GM12878 (cell line): ENCODE results near the gene HS1BP3. TPM values are rescaled to one million over a fixed set of nuclear protein-coding genes. Genes with fewer than 3 reads are reported as not detected.

ENCODE experiments used
- BCL11A ChIP-seq: IDR thresholded peaks from 2 replicates; pipeline ENCODE4 v1.6.1; 2011; ENCODE audit warnings: low read depth, low read length
- DPF2 ChIP-seq: fragments of 450-650 bp; IDR thresholded peaks from 2 replicates; pipeline ENCODE4 v1.6.1; 2017; ENCODE audit warnings: mild to moderate bottlenecking
- EP300 ChIP-seq, 2 experiments: fragments of 150-350 bp in 1 of 2; IDR thresholded peaks; 2 replicates each; pipeline ENCODE4 v1.6.1; 2011 to 2012; ENCODE audit warnings: low read depth in 2 of 2, low read length in 2 of 2, borderline replicate concordance in 1 of 2, improper control_type of control experiment in 1 of 2, inconsistent platforms in 1 of 2; ENCODE audit not compliant: control insufficient read depth in 1 of 2
- GABPA ChIP-seq: IDR thresholded peaks from 2 replicates; pipeline ENCODE4 v1.6.1; 2014; ENCODE audit warnings: antibody characterized with exemption, low read depth, mild to moderate bottlenecking, inconsistent platforms
- HDGF ChIP-seq: fragments of 450-650 bp; IDR thresholded peaks from 2 replicates; pipeline ENCODE4 v1.6.1; 2016; ENCODE audit warnings: antibody characterized with exemption
- JUNB ChIP-seq: IDR thresholded peaks from 2 replicates; pipeline ENCODE4 v1.6.1; 2016; ENCODE audit warnings: antibody characterized with exemption, mild to moderate bottlenecking
- KAT2A ChIP-seq: conservative IDR thresholded peaks from 2 replicates; pipeline ENCODE4 v1.6.1; 2011; ENCODE audit warnings: low read depth, low read length; ENCODE audit not compliant: control insufficient read depth
- KLF5 ChIP-seq: fragments of 450-650 bp; IDR thresholded peaks from 2 replicates; pipeline ENCODE4 v1.6.1; 2014; ENCODE audit warnings: mild to moderate bottlenecking; ENCODE audit not compliant: partially characterized antibody
- MEF2A ChIP-seq: IDR thresholded peaks from 2 replicates; pipeline ENCODE4 v1.6.1; 2011; ENCODE audit warnings: low read depth, mild to moderate bottlenecking, low read length, moderate library complexity; ENCODE audit not compliant: insufficient read depth
- MEF2B ChIP-seq: fragments of 450-650 bp; IDR thresholded peaks from 2 replicates; pipeline ENCODE4 v1.6.1; 2018; ENCODE audit warnings: mild to moderate bottlenecking, moderate library complexity; ENCODE audit not compliant: partially characterized antibody, poor library complexity, severe bottlenecking
- NFIC ChIP-seq: IDR thresholded peaks from 2 replicates; pipeline ENCODE4 v1.6.1; 2012; ENCODE audit warnings: low read depth, mild to moderate bottlenecking, inconsistent platforms, low read length, moderate library complexity
- NRF1 ChIP-seq: conservative IDR thresholded peaks from 2 replicates; pipeline ENCODE4 v1.6.1; 2011; ENCODE audit warnings: mild to moderate bottlenecking, low read depth, low read length, improper control_type of control experiment
- RAD21 ChIP-seq: IDR thresholded peaks from 2 replicates; pipeline ENCODE4 v1.6.1; 2011; ENCODE audit warnings: mild to moderate bottlenecking, low read depth, low read length, moderate library complexity; ENCODE audit not compliant: insufficient read depth
- RCOR1 ChIP-seq: conservative IDR thresholded peaks from 2 replicates; pipeline ENCODE4 v1.6.1; 2012; ENCODE audit warnings: low read depth, low read length, improper control_type of control experiment
- RELA ChIP-seq: fragments of 450-650 bp; IDR thresholded peaks from 2 replicates; pipeline ENCODE4 v1.8.0; 2014; ENCODE audit warnings: borderline replicate concordance; ENCODE audit not compliant: partially characterized antibody
- RUNX3 ChIP-seq: IDR thresholded peaks from 2 replicates; pipeline ENCODE4 v1.6.1; 2012; ENCODE audit warnings: low read length, inconsistent platforms
- SPI1 ChIP-seq: IDR thresholded peaks from 2 replicates; pipeline ENCODE4 v1.6.1; 2011; ENCODE audit warnings: low read depth, mild to moderate bottlenecking, low read length, moderate library complexity, borderline replicate concordance; ENCODE audit not compliant: insufficient read depth
- STAT1 ChIP-seq: fragments of 450-650 bp; conservative IDR thresholded peaks from 2 replicates; pipeline ENCODE4 v1.6.1; 2014; ENCODE audit warnings: antibody characterized with exemption, mild to moderate bottlenecking
- ZNF217 ChIP-seq: fragments of 450-650 bp; IDR thresholded peaks from 2 replicates; pipeline ENCODE4 v1.6.1; 2017; ENCODE audit warnings: antibody characterized with exemption, mild to moderate bottlenecking
- ZNF24 ChIP-seq: fragments of 450-650 bp; IDR thresholded peaks from 2 replicates; pipeline ENCODE4 v1.6.1; 2017; ENCODE audit warnings: antibody characterized with exemption, mild to moderate bottlenecking
- ZNF274 ChIP-seq: IDR thresholded peaks from one replicate; pipeline ENCODE4 v1.8.0; 2011; ENCODE audit not compliant: insufficient read length, insufficient read depth
- ZNF622 ChIP-seq: fragments of 450-650 bp; IDR thresholded peaks from 2 replicates; pipeline ENCODE4 v1.6.1; 2017; ENCODE audit warnings: mild to moderate bottlenecking, inconsistent platforms
- polyA plus RNA-seq, 11 experiments: library from polyadenylated mRNA; depleted of rRNA in 4 of 11; unstranded in 6 of 11; stranded (reverse) in 5 of 11; fragments of >200 nt; fragmentation: Nextera tagmentation in 4 of 11; fragmentation: Illumina TruSeq in 1 of 11; extraction: Ambion mirVana in 4 of 11; extraction: Trizol in 1 of 11; gene quantifications; 1 replicate in 1 of 11; 2 replicates in 10 of 11; pipeline versions ENCODE4 v1.2.1 to v1.2.3, GENCODE V29; 2011 to 2016; ENCODE audit warnings: inconsistent platforms in 2 of 11, missing spikeins in 2 of 11, low read depth in 1 of 11
- total RNA-seq, 4 experiments: library from RNA; depleted of rRNA in 3 of 4; stranded (reverse); fragments of >200 nt in 3 of 4; fragmentation: Illumina TruSeq in 1 of 4; extraction: Trizol in 1 of 4; gene quantifications; 2 replicates each; pipeline versions ENCODE4 v1.2.1 to v1.2.3, GENCODE V29; 2013 to 2021
- TF ChIP-seq, protein P1 (sequence below): IDR thresholded peaks from 2 replicates; pipeline ENCODE4 v1.6.1; 2012; ENCODE audit warnings: mild to moderate bottlenecking, low read depth, low read length

HS1BP3 gene
- total and polyA plus RNA-seq, 10 of the 15 experiments (the other 5 are each of a cell fraction or from before 2014, with no cell fraction given): 0.47 to 7.2 (median 4.6) TPM

DNA sequence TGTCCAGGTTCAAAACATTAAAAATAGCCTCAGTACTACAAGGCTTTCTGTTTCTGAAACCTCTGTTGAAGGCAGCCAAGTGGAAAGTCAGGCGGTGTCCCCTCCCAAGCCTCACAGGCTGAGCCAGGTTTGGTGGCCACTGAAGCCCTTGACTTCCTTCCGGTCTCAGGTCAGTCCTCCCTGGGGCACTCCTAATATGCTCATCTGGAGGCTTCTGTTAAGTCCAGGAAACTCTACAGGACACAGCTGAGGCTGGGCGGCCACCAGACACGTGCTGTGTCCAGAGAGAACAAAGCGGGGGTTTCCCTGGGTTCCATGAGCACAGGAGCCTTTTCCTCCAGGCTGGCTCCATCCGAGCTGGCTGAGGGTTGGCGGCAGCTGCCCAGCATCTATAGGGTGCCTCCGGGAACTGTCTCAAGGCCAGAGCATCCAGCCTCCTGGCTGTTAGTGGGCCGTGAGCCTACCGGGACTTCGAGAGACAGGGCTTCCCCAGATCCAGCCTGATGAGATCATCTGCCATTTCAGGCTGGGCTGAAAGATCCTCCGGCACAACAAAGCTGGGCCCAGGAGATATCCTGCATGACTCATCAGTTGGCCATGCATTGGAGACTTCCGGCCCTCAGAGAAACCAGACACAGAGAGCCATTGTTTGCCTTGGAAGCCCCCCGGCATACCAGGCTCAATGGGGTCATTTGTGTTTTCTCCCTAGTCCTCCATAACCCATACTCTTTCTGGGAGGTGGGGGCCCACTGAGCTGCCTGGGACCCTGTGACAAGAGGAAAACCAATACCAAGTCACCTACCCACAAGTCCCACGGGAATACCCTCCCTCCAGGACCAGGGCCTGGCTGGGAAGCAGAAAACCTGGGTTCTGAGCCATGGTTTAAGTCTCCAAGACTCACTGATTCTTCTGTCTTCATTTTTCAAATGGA lies 71.7 kb downstream of the HS1BP3 start (continued):
- TF ChIP-seq DPF2: peak; percentile 77; the same call in 1 of the 2 replicates
- TF ChIP-seq KLF5: peak; percentile 24
- TF ChIP-seq RUNX3: peak; percentile 66
- 0 out of 2 replicates have a peak, but pooled peaks have one; percentile 12 for TF ChIP-seq BCL11A
- TF ChIP-seq MEF2A: peak; percentile 82
- TF ChIP-seq KAT2A: no peak
- no peak for TF ChIP-seq HDGF
- TF ChIP-seq NFIC: peak; percentile 66; the same call in 1 of the 2 replicates
- TF ChIP-seq JUNB: peak; percentile 32; the same call in 1 of the 2 replicates
- TF ChIP-seq, protein P1, sequence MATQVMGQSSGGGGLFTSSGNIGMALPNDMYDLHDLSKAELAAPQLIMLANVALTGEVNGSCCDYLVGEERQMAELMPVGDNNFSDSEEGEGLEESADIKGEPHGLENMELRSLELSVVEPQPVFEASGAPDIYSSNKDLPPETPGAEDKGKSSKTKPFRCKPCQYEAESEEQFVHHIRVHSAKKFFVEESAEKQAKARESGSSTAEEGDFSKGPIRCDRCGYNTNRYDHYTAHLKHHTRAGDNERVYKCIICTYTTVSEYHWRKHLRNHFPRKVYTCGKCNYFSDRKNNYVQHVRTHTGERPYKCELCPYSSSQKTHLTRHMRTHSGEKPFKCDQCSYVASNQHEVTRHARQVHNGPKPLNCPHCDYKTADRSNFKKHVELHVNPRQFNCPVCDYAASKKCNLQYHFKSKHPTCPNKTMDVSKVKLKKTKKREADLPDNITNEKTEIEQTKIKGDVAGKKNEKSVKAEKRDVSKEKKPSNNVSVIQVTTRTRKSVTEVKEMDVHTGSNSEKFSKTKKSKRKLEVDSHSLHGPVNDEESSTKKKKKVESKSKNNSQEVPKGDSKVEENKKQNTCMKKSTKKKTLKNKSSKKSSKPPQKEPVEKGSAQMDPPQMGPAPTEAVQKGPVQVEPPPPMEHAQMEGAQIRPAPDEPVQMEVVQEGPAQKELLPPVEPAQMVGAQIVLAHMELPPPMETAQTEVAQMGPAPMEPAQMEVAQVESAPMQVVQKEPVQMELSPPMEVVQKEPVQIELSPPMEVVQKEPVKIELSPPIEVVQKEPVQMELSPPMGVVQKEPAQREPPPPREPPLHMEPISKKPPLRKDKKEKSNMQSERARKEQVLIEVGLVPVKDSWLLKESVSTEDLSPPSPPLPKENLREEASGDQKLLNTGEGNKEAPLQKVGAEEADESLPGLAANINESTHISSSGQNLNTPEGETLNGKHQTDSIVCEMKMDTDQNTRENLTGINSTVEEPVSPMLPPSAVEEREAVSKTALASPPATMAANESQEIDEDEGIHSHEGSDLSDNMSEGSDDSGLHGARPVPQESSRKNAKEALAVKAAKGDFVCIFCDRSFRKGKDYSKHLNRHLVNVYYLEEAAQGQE: no peak
- TF ChIP-seq GABPA: 0 out of 2 replicates have a peak, but pooled peaks have one; percentile 38
- 0 out of 2 replicates have a peak, but pooled peaks have one; percentile 2 for TF ChIP-seq RAD21
- peak; percentile 9; the same call in 1 of the 2 replicates for TF ChIP-seq SPI1
- TF ChIP-seq NRF1: no peak
- TF ChIP-seq STAT1: no peak
- TF ChIP-seq EP300 (IDR thresholded peaks at IDR 0.05; ENCODE audit: borderline replicate concordance in 1 of 2, control insufficient read depth in 1 of 2, low read depth in 2 of 2, low read length in 2 of 2): 0 out of 4 replicates have a peak, but pooled peaks of 1 of the 2 experiments have one; percentile 46
- peak; percentile 28 for TF ChIP-seq RELA
- no peak for TF ChIP-seq ZNF24
- TF ChIP-seq ZNF622: no peak
- TF ChIP-seq ZNF217: no peak; the same call in 1 of the 2 replicates
- peak; percentile 66; the same call in 1 of the 2 replicates for TF ChIP-seq RCOR1
- no peak for TF ChIP-seq ZNF274
- peak; percentile 69 for TF ChIP-seq MEF2B
